Measurements from ENCODE around the gene RBM12.

The RBM12 gene

DNA sequence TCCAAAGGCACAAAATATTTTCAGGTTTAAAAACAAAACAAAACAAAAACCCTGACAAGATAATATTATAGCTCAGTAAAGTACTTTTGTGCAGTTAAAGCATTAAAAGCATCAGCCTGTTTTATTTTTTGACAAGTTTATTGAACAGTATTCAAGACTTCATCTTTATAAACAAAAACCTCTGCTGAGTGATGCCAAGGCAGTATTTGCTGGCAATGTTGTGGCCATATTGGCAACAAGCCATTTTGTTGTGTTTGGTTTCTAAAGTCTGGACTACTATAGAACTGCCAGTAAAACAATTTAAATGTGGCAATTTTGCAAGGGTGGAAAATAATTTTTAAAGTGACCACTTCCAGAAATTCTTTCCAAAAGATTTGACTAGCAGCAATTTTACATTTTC lies 15.9 kb downstream of the RBM12 start:
- DNase-seq (ENCODE audit: low read depth) = no peak
- TF ChIP-seq, protein P1, sequence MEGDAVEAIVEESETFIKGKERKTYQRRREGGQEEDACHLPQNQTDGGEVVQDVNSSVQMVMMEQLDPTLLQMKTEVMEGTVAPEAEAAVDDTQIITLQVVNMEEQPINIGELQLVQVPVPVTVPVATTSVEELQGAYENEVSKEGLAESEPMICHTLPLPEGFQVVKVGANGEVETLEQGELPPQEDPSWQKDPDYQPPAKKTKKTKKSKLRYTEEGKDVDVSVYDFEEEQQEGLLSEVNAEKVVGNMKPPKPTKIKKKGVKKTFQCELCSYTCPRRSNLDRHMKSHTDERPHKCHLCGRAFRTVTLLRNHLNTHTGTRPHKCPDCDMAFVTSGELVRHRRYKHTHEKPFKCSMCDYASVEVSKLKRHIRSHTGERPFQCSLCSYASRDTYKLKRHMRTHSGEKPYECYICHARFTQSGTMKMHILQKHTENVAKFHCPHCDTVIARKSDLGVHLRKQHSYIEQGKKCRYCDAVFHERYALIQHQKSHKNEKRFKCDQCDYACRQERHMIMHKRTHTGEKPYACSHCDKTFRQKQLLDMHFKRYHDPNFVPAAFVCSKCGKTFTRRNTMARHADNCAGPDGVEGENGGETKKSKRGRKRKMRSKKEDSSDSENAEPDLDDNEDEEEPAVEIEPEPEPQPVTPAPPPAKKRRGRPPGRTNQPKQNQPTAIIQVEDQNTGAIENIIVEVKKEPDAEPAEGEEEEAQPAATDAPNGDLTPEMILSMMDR (IDR thresholded peaks at IDR 0.05; ENCODE audit: low read depth, low read length, missing control alignments) = no peak
- H3K4me3 ChIP-seq (ENCODE audit: low read depth, low read length) = no peak overlapping the region
- in situ Hi-C loops (cut with HindIII; ENCODE audit: low sequenced_read_pairs) = no loop called here

DNA sequence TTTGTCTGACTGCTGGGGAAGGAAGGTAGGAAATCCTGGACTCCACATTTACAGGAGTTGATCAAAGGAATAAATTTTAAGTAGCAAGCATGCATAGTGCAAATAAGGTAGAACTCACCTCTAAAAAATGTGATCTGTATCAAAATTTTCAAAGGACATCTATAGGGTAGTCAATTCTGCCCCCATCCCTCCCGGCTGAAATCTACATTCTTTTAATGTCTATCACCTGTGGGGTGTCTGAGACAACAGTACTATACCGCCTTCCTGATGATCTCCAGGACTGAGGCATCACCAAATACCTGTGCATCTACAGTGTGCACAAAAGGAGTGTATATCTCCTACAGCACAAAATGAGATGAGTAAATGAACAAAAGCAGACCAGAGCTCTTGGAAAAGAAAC lies 19.9 kb downstream of the RBM12 start:
- no peak overlapping the region for H3K4me3 ChIP-seq (ENCODE audit: low read depth, low read length)
- in situ Hi-C loops (cut with HindIII; ENCODE audit: low sequenced_read_pairs) = no loop called here
- TF ChIP-seq, protein P1 (IDR thresholded peaks at IDR 0.05; ENCODE audit: low read depth, low read length, missing control alignments) = no peak
- no peak for DNase-seq (ENCODE audit: low read depth)

DNA sequence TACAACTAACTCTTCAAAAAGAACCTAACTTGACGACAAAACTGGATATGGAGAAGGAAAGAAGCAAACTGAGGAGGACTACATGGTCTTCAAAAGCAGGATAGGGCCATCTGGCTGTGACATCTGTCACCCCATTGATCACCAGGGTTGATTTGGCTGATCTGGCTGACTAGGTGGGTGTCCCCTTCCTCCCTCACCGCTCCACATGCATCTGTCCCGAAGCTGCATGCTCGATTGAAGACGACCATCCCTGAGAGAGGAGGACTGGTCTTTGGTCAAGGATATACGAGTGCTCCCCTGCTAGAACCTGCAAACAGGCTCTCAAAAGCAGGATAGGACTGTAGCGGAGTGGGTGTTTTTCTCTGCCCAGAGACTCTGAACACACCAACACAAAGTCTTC lies 21.7 kb downstream of the RBM12 start:
- no peak for DNase-seq (ENCODE audit: low read depth)
- in situ Hi-C loops (cut with HindIII; ENCODE audit: low sequenced_read_pairs) = no loop called here
- TF ChIP-seq, protein P1 (IDR thresholded peaks at IDR 0.05; ENCODE audit: low read depth, low read length, missing control alignments) = no peak
- no peak overlapping the region for H3K4me3 ChIP-seq (ENCODE audit: low read depth, low read length)

DNA sequence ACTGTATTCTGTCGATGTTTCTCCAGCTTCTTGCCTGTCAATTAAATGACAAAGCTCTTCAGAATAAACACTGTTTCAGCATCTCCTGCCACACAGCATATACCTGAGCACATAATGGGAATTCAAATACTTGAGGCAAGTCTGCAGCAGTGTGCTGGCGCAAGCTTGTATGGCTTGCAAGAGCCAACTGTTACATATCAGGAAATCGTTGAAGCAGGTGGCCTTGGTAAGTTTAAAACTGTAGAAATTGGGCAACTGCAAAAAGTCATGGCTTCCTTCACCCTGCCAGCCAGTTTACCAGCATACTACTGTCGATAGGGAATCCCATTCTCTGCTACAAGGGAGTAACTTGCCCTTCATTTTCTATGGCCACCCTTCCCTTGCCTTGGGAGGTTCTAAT lies 23.0 kb downstream of the RBM12 start:
- in situ Hi-C loops (cut with HindIII; ENCODE audit: low sequenced_read_pairs) = no loop called here
- no peak overlapping the region for H3K4me3 ChIP-seq (ENCODE audit: low read depth, low read length)
- no peak for DNase-seq (ENCODE audit: low read depth)
- TF ChIP-seq, protein P1 (IDR thresholded peaks at IDR 0.05; ENCODE audit: low read depth, low read length, missing control alignments) = no peak

DNA sequence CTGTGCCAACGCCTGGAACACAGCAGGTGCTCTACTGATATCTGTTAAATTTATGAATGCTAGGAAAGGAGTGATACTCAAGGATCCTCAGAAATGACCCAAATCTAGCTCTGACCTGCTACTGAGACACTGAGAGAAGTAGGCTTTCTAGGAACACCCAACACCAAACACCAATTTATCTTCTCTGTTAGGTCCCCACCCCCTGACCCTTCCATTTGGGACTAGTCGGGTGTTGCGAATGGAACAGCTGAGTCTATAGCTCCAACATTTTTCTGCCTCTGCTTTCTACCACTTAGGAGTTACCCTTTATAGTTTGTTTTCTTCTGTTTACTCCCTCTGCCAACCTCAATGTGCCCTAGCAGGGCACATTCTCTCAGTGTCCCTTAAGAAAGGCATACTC lies 24.0 kb downstream of the RBM12 start:
- H3K4me3 ChIP-seq (ENCODE audit: low read depth, low read length) = no peak overlapping the region
- in situ Hi-C loops (cut with HindIII; ENCODE audit: low sequenced_read_pairs) = no loop called here
- DNase-seq (ENCODE audit: low read depth) = no peak
- TF ChIP-seq, protein P1 (IDR thresholded peaks at IDR 0.05; ENCODE audit: low read depth, low read length, missing control alignments) = no peak

DNA sequence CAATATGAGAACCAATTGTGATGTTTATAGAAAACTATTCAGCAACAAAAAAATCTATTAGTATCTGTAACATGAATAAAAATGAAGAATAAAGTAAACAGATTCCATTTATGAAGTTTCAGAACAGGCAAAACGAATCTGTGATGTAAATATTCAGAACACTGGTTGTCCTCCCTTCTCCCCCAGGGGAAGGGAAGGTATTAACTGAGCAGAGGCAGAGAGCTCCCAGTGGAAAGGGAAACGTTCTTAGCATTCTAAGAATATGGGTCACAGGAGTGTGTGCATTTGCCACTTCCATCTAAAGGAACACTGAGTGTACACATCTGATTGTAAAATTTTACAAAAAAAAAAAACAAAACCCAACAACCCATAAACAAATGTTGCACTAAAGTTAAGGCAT lies 25.9 kb downstream of the RBM12 start:
- DNase-seq (ENCODE audit: low read depth) = no peak
- H3K4me3 ChIP-seq (ENCODE audit: low read depth, low read length) = no peak overlapping the region

More for the DNA sequence above, 25.9 kb downstream of the RBM12 start:
- in situ Hi-C loops (cut with HindIII; ENCODE audit: low sequenced_read_pairs) = no loop called here
- TF ChIP-seq, protein P1 (IDR thresholded peaks at IDR 0.05; ENCODE audit: low read depth, low read length, missing control alignments) = no peak

Measured in astrocyte of the cerebellum (primary cell).